K562 (cell line): ENCODE data around the gene INCA1. TPM values are rescaled to one million over a fixed set of nuclear protein-coding genes. Genes with fewer than 3 reads are reported as not detected.
A peak's percentile ranks its signal among the peaks of the same experiment; 100 is the strongest.

Source experiments
- AFF4 ChIP-seq: sonication (generic); formaldehyde crosslinking; IDR thresholded peaks from 2 replicates; pipeline ENCODE4 v1.8.0; 2023; ENCODE audit warnings: mild to moderate bottlenecking, missing genetic modification reagents
- ATF4 ChIP-seq: fragments of 450-650 bp; formaldehyde crosslinking; IDR thresholded peaks from 2 replicates; pipeline ENCODE4 v1.4.0; 2022; ENCODE audit warnings: mild to moderate bottlenecking, moderate library complexity
- BCL6 ChIP-seq: fragments of 250-450 bp; sonication (Bioruptor Pico); IDR thresholded peaks from 2 replicates; pipeline ENCODE4 v1.4.0; 2020
- DACH1 ChIP-seq: fragments of 450-650 bp; IDR thresholded peaks from 2 replicates; pipeline ENCODE4 v1.6.1; 2018; ENCODE audit not compliant: partially characterized antibody
- DIDO1 ChIP-seq: fragments of 450-650 bp; IDR thresholded peaks from 2 replicates; pipeline ENCODE4 v1.6.1; 2016; ENCODE audit warnings: low read depth, missing biosample characterization, missing genetic modification characterization
- ESRRB ChIP-seq: fragments of 250-450 bp; sonication (Bioruptor Pico); IDR thresholded peaks from 2 replicates; pipeline ENCODE4 v1.5.0; 2020; ENCODE audit warnings: mild to moderate bottlenecking, moderate library complexity, borderline replicate concordance
- FOSL1 ChIP-seq: fragments of 200-800 bp; sonication (Bioruptor generic); conservative IDR thresholded peaks from 2 replicates; pipeline ENCODE4 v1.6.1; 2016; ENCODE audit warnings: missing genetic modification characterization, missing compliant biosample characterization
- FOXJ2 ChIP-seq: fragments of 200-800 bp; sonication (Bioruptor generic); IDR thresholded peaks from 2 replicates; pipeline ENCODE4 v1.6.1; 2016; ENCODE audit warnings: missing genetic modification characterization, missing compliant biosample characterization
- KAT2B ChIP-seq: IDR thresholded peaks from one replicate; pipeline ENCODE4 v1.6.1; 2012; ENCODE audit warnings: low read depth, mild to moderate bottlenecking, control low read depth, inconsistent platforms, low read length, moderate library complexity
- RBM25 ChIP-seq: fragments of 200-400 bp; formaldehyde crosslinking; IDR thresholded peaks from 2 replicates; pipeline ENCODE4 v1.6.1; 2018; ENCODE audit warnings: low read length, low read depth, moderate library complexity; ENCODE audit not compliant: severe bottlenecking
- RNF219 ChIP-seq: fragments of 250-450 bp; sonication (Bioruptor Pico); IDR thresholded peaks from 2 replicates; pipeline ENCODE4 v1.5.0; 2022; ENCODE audit warnings: mild to moderate bottlenecking
- ZBTB11 ChIP-seq, 3 experiments: fragments of 200-800 bp in 1 of 3; fragments of 250-450 bp in 1 of 3; fragments of 450-650 bp in 1 of 3; sonication (Bioruptor Pico) in 1 of 3; sonication (Bioruptor generic) in 1 of 3; formaldehyde crosslinking in 1 of 3; IDR thresholded peaks; 2 replicates each; pipeline versions ENCODE4 v1.6.1 to v1.8.0; 2016 to 2022; ENCODE audit warnings: mild to moderate bottlenecking in 2 of 3, missing genetic modification characterization in 2 of 3, missing compliant biosample characterization in 1 of 3, moderate library complexity in 1 of 3
- ZKSCAN3 ChIP-seq: fragments of 250-450 bp; sonication (Bioruptor Pico); IDR thresholded peaks from 2 replicates; pipeline ENCODE4 v1.4.0; 2020
- ZNF398 ChIP-seq: fragments of 250-450 bp; sonication (Bioruptor Pico); IDR thresholded peaks from 2 replicates; pipeline ENCODE4 v1.8.0; 2021; ENCODE audit warnings: moderate library complexity, mild to moderate bottlenecking, inconsistent platforms
- polyA plus RNA-seq, 8 experiments: library from polyadenylated mRNA; depleted of rRNA in 4 of 8; stranded (reverse) in 5 of 8; unstranded in 3 of 8; fragments of >200 nt; fragmentation: Nextera tagmentation in 2 of 8; fragmentation: Illumina TruSeq in 1 of 8; extraction: Ambion mirVana in 2 of 8; extraction: Trizol in 1 of 8; gene quantifications; 2 replicates each; pipeline versions ENCODE4 v1.2.1 to v1.2.3, GENCODE V29; 2011 to 2014; ENCODE audit warnings: inconsistent platforms in 1 of 8, missing spikeins in 1 of 8
- total RNA-seq, 7 experiments: library from RNA; depleted of rRNA in 6 of 7; stranded (reverse); fragments of >200 nt in 6 of 7; fragmentation: Illumina TruSeq in 2 of 7; extraction: Trizol in 2 of 7; gene quantifications; 2 replicates each; pipeline versions ENCODE4 v1.2.1 to v1.2.3, GENCODE V29; 2011 to 2021; ENCODE audit warnings: low replicate concordance in 1 of 7

INCA1 gene
- total and polyA plus RNA-seq, 9 of the 15 experiments (the other 6 are each of a cell fraction or from before 2014, with no cell fraction given): 0.08 to 0.50 (median 0.13) TPM; not detected in 4

- no peak for TF ChIP-seq RNF219 (CRISPR knock-in tag)
- TF ChIP-seq KAT2B: no peak
- no peak for TF ChIP-seq ZKSCAN3 (CRISPR knock-in tag)
- no peak for TF ChIP-seq BCL6 (CRISPR knock-in tag)
- no peak for TF ChIP-seq ZNF398 (CRISPR knock-in tag)
- peak in 1 of 3 experiments; percentile 77; a peak in 1 of 6 replicates for TF ChIP-seq ZBTB11 (CRISPR knock-in tag; IDR thresholded peaks at IDR 0.05)
- peak; percentile 95 for TF ChIP-seq RBM25
- no peak for TF ChIP-seq ESRRB (CRISPR knock-in tag)
- TF ChIP-seq FOXJ2: peak; percentile 82
- peak; percentile 56; the same call in 1 of the 2 replicates for TF ChIP-seq DIDO1 (tag)
- TF ChIP-seq FOSL1 (tag): peak; percentile 21; the same call in 1 of the 2 replicates
- TF ChIP-seq AFF4 (CRISPR knock-in tag): no peak
- no peak for TF ChIP-seq ATF4
- TF ChIP-seq DACH1: no peak
These were observed 57.3 kb downstream of the INCA1 start, which contains the start of the genes RNF167 and SLC25A11 (continued) for GRCh38 chr17:4939796-4940554.
